ENCODE results near the gene FRMPD2. TPM values are rescaled to one million over a fixed set of nuclear protein-coding genes. Genes with fewer than 3 reads are reported as not detected.

FRMPD2 gene
- total and polyA plus RNA-seq, 2 experiments from 2014 or later = not detected

DNA sequence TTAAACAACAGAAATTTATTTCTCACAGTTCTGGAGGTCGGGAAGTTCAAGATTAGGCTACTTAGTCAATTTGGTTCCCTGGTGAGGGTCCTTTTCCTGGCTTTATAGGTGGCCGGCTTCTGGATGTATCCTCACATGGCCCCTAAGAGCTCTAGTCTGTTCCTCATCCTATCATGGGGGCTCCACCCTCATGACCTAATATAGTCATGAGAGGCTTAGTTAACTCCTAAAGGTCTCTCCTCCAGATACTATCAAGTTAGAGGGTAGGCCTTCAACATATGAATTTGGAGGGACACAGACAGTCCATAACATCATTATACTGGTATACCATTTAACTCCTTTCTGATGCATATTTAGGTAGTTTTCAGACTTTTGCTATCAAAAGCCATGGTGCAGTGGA lies 39.6 kb upstream of the FRMPD2 start:
- Histone ChIP-seq H3F3A (ENCODE audit: insufficient read depth) (peaks cover 23% of the 10 kb centered on the region), H3K79me2 (ENCODE audit: insufficient read depth) (peaks cover 99% of the 10 kb centered on the region), H3K36me3 (ENCODE audit: low read depth) (no peaks in the 10 kb centered on the region), H3K9me2 (ENCODE audit: insufficient read depth) (no peaks in the 10 kb centered on the region), H2AFZ (no peak overlapping the region), H3K4me1 (ENCODE audit: insufficient read depth) (peaks cover 24% of the 10 kb centered on the region), H3K9me3 (ENCODE audit: low read depth) (no peaks in the 10 kb centered on the region), H4K20me1 (ENCODE audit: insufficient read depth) (peaks cover 8% of the 10 kb centered on the region), H3K4me3 (no peak overlapping the region), H3K9ac (no peak overlapping the region), H3K4me2 (ENCODE audit: unreplicated experiment) (no peak overlapping the region), H3K27me3 (replicated peaks; ENCODE audit: insufficient read depth) (no peaks in the 10 kb centered on the region), H3K27ac (no peak overlapping the region)
- in situ Hi-C loops (cut with MboI) = no loop called here
- no peak for DNase-seq
- WGBS, 2 experiments (ENCODE audit: low coverage in 1 of 2, low lambda C conversion rate in 2 of 2, missing lambda C conversion rate in 2 of 2) = 67 to 82% methylated on average over 2 of the region's 2 CpGs
- TF ChIP-seq EZH2phosphoT487 (IDR thresholded peaks at IDR 0.05; ENCODE audit: insufficient read depth, low read depth) = no peak
- TF ChIP-seq EZH2 (IDR thresholded peaks at IDR 0.05; ENCODE audit: insufficient read depth, poor library complexity, severe bottlenecking) = no peak

DNA sequence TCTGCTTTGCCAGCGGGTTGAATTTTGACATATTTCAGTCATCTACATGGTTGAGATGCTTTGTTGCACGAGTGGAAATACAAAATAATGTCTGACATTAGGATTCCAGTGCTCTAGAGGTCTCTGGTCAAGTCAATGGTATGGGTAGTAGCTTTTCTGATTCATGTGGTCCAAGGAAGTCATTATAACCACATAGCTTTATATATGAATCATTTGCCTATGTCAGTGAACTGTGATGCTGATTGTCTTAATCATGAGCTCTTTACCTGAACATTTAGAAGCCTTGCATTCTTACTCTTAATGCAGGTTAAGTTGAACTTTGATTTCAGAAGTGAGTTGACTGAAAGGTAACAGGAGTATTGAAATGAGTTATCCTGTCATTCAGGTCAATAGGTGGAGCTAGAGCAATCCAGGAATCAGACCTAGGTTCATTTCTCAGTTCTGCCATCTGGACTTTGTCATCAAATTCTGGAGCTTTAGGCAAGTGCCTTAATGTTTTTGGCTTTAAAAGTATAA lies 35.3 kb upstream of the FRMPD2 start:
- Histone ChIP-seq H3K4me1 (ENCODE audit: insufficient read depth) (peaks cover 39% of the 10 kb centered on the region), H3K4me2 (ENCODE audit: unreplicated experiment) (peak overlapping the region; percentile 74)

DNA sequence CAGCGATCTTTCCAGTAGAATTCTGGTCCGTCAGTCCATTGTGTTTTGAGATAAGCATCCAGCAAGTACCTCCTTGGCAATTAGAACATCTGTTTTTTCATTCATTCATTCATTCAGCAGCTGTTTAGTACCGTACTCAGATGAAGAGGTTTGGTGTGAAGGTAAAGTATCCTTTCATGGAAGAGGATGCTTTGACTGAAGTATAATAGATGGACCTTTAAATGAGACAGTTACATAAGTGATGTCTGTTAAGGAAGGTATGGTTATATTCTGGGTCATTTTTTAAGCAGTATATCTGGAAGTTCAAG lies 33.2 kb upstream of the FRMPD2 start:
- H2AFZ ChIP-seq = peak overlapping the region; percentile 82
- no peak for DNase-seq
- peak overlapping the region; percentile 88 for H3K9ac ChIP-seq
- peak overlapping the region; percentile 88 for H3K4me3 ChIP-seq
- in situ Hi-C loops (cut with MboI) = no loop called here
- peaks cover 35% of the 10 kb centered on the region for H3K4me1 ChIP-seq (ENCODE audit: insufficient read depth)
- H3K27ac ChIP-seq = peak overlapping the region; percentile 70; the same call in 1 of the 2 replicates
- H3K27me3 ChIP-seq (replicated peaks; ENCODE audit: insufficient read depth) = 0 out of 2 replicates have a peak, but pooled peaks cover 4% of the 10 kb centered on the region
- H3K36me3 ChIP-seq (ENCODE audit: low read depth) = no peaks in the 10 kb centered on the region
- WGBS, 2 experiments (ENCODE audit: low coverage in 1 of 2, low lambda C conversion rate in 2 of 2, missing lambda C conversion rate in 2 of 2) = 4 to 6% methylated on average over 3 of the region's 3 CpGs
- peaks cover 57% of the 10 kb centered on the region for H3K79me2 ChIP-seq (ENCODE audit: insufficient read depth)
- no peak for TF ChIP-seq EZH2phosphoT487 (IDR thresholded peaks at IDR 0.05; ENCODE audit: insufficient read depth, low read depth)
- TF ChIP-seq EZH2 (IDR thresholded peaks at IDR 0.05; ENCODE audit: insufficient read depth, poor library complexity, severe bottlenecking) = no peak
- H3K9me2 ChIP-seq (ENCODE audit: insufficient read depth) = no peaks in the 10 kb centered on the region
- peak overlapping the region; percentile 74 for H3K4me2 ChIP-seq (ENCODE audit: unreplicated experiment)
- no peaks in the 10 kb centered on the region for H3K9me3 ChIP-seq (ENCODE audit: low read depth)
- peaks cover 34% of the 10 kb centered on the region for H3F3A ChIP-seq (ENCODE audit: insufficient read depth)
- H4K20me1 ChIP-seq (ENCODE audit: insufficient read depth) = no peaks in the 10 kb centered on the region; the same call in 1 of the 2 replicates

More for the DNA sequence above, 35.3 kb upstream of the FRMPD2 start:
- in situ Hi-C loops (cut with MboI) = no loop called here
- peaks cover 78% of the 10 kb centered on the region for H3K79me2 ChIP-seq (ENCODE audit: insufficient read depth)
- no peaks in the 10 kb centered on the region for H3K9me2 ChIP-seq (ENCODE audit: insufficient read depth)
- no peaks in the 10 kb centered on the region; the same call in 1 of the 2 replicates for H4K20me1 ChIP-seq (ENCODE audit: insufficient read depth)
- peak; percentile 71 for DNase-seq
- peaks cover 38% of the 10 kb centered on the region for H3F3A ChIP-seq (ENCODE audit: insufficient read depth)
- TF ChIP-seq EZH2 (IDR thresholded peaks at IDR 0.05; ENCODE audit: insufficient read depth, poor library complexity, severe bottlenecking) (no peak), EZH2phosphoT487 (IDR thresholded peaks at IDR 0.05; ENCODE audit: insufficient read depth, low read depth) (no peak)
- no peak overlapping the region for H3K9ac ChIP-seq
- 18 to 23% methylated on average over 2 of the region's 2 CpGs for WGBS, 2 experiments (ENCODE audit: low coverage in 1 of 2, low lambda C conversion rate in 2 of 2, missing lambda C conversion rate in 2 of 2)
- H2AFZ ChIP-seq = no peak overlapping the region
- peak overlapping the region; percentile 16 for H3K4me3 ChIP-seq
- H3K36me3 ChIP-seq (ENCODE audit: low read depth) = no peaks in the 10 kb centered on the region
- peak overlapping the region; percentile 31 for H3K27ac ChIP-seq
- H3K9me3 ChIP-seq (ENCODE audit: low read depth) = no peaks in the 10 kb centered on the region
- H3K27me3 ChIP-seq (replicated peaks; ENCODE audit: insufficient read depth) = 0 out of 2 replicates have a peak, but pooled peaks cover 3% of the 10 kb centered on the region

DNA sequence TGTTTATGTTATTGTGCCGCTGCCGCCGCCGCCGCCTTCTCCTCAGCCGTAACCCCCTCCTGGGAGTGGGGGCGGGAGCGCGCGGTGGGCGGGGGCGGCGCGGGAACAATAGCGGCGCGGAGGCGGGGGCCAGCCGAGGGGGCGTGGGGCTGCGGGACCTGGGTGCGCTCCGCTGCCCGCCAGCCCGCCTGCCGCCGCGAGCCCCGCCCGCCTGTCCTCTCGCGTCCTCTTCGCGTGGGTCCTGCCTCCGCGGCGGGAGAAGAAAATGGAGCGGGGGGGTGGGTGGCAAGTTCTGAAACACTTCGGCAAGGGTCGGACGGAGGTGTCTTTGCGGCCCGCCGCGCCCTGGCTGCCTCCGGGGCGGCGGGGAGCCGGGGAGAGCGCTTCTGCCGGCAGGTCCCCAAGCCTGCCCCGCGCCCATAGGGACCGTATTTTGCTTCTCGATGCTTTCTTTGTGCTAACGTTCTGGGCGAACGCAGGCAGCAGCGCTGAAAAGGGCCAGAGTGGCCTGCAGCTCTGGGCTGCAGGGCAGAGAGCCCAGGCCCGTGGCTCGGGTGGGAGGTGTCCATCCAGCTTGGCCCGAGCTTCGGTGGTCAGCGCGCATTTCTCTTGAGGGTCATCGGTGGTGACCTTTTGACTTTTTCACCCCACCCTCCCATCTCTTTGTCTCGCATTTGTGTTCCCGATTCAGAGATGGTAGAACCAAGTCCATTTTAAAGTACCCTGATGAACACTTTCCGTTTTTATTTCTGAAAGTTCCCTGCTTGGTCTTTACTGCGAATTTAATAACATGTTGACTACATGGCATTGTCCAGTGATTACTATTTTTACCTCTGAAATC lies 32.6 kb upstream of the FRMPD2 start:
- H3K79me2 ChIP-seq (ENCODE audit: insufficient read depth) = peaks cover 51% of the 10 kb centered on the region
- TF ChIP-seq EZH2phosphoT487 (IDR thresholded peaks at IDR 0.05; ENCODE audit: insufficient read depth, low read depth) = no peak
- no peak for TF ChIP-seq EZH2 (IDR thresholded peaks at IDR 0.05; ENCODE audit: insufficient read depth, poor library complexity, severe bottlenecking)
- peak overlapping the region; percentile 88 for H3K4me3 ChIP-seq

More for the DNA sequence above, 32.6 kb upstream of the FRMPD2 start:
- Histone ChIP-seq H3K36me3 (ENCODE audit: low read depth) (no peaks in the 10 kb centered on the region), H3K9me2 (ENCODE audit: insufficient read depth) (no peaks in the 10 kb centered on the region), H3K27me3 (replicated peaks; ENCODE audit: insufficient read depth) (0 out of 2 replicates have a peak, but pooled peaks cover 4% of the 10 kb centered on the region), H3K9me3 (ENCODE audit: low read depth) (no peaks in the 10 kb centered on the region), H3F3A (ENCODE audit: insufficient read depth) (peaks cover 28% of the 10 kb centered on the region), H3K9ac (peak overlapping the region; percentile 88), H3K4me1 (ENCODE audit: insufficient read depth) (peaks cover 29% of the 10 kb centered on the region), H2AFZ (peak overlapping the region; percentile 82), H3K27ac (peak overlapping the region; percentile 70), H4K20me1 (ENCODE audit: insufficient read depth) (no peaks in the 10 kb centered on the region; the same call in 1 of the 2 replicates), H3K4me2 (ENCODE audit: unreplicated experiment) (peak overlapping the region; percentile 74)
- DNase-seq = peak; percentile 75
- WGBS, 2 experiments (ENCODE audit: low coverage in 1 of 2, low lambda C conversion rate in 2 of 2, missing lambda C conversion rate in 2 of 2) = 1 to 2% methylated on average over 20 to 68 of the region's 70 CpGs
- in situ Hi-C loops (cut with MboI) = no loop called here
